HepG2 (cell line): ENCODE results near the gene RPA1. TPM values are rescaled to one million over a fixed set of nuclear protein-coding genes. Genes with fewer than 3 reads are reported as not detected.

Experiments used
- DDIT3 ChIP-seq: sonication (generic); formaldehyde crosslinking; IDR thresholded peaks from 2 replicates; pipeline ENCODE4 v1.4.0; 2020; ENCODE audit warnings: mild to moderate bottlenecking, missing genetic modification reagents
- ERF ChIP-seq: IDR thresholded peaks from 2 replicates; pipeline ENCODE4 v1.6.1; 2018; ENCODE audit warnings: missing biosample characterization, missing genetic modification reagents
- GABPB1 ChIP-seq: IDR thresholded peaks from 2 replicates; pipeline ENCODE4 v1.6.1; 2016; ENCODE audit warnings: mild to moderate bottlenecking, missing genetic modification reagents, moderate library complexity, missing compliant biosample characterization
- IKZF5 ChIP-seq: IDR thresholded peaks from 2 replicates; pipeline ENCODE4 v1.6.1; 2018; ENCODE audit warnings: missing genetic modification reagents, mild to moderate bottlenecking, missing compliant biosample characterization
- MEF2D ChIP-seq: sonication (generic); formaldehyde crosslinking; IDR thresholded peaks from 2 replicates; pipeline ENCODE4 v1.5.1; 2020; ENCODE audit warnings: mild to moderate bottlenecking, missing genetic modification reagents
- SOX6 ChIP-seq, 2 experiments: fragments of 450-650 bp in 1 of 2; sonication (generic) in 1 of 2; formaldehyde crosslinking in 1 of 2; IDR thresholded peaks; 2 replicates each; pipeline versions ENCODE4 v1.4.0 to v1.6.1; 2017 to 2020; ENCODE audit warnings: antibody characterized with exemption in 1 of 2, mild to moderate bottlenecking in 1 of 2, missing genetic modification reagents in 1 of 2
- ZBTB14 ChIP-seq: sonication (generic); formaldehyde crosslinking; IDR thresholded peaks from 2 replicates; pipeline ENCODE4 v1.4.0; 2020; ENCODE audit warnings: missing genetic modification reagents
- ZBTB49 ChIP-seq: sonication (generic); formaldehyde crosslinking; IDR thresholded peaks from 2 replicates; pipeline ENCODE4 v1.4.0; 2020; ENCODE audit warnings: missing genetic modification reagents, borderline replicate concordance
- ZFX ChIP-seq: sonication (generic); formaldehyde crosslinking; IDR thresholded peaks from 2 replicates; pipeline ENCODE4 v1.4.0; 2020; ENCODE audit warnings: mild to moderate bottlenecking, low read depth, missing genetic modification reagents, moderate library complexity
- ZNF142 ChIP-seq: sonication (generic); formaldehyde crosslinking; IDR thresholded peaks from 2 replicates; pipeline ENCODE4 v1.4.0; 2020; ENCODE audit warnings: missing genetic modification reagents
- ZNF383 ChIP-seq: sonication (generic); formaldehyde crosslinking; IDR thresholded peaks from 2 replicates; pipeline ENCODE4 v1.4.0; 2020; ENCODE audit warnings: missing genetic modification reagents, mild to moderate bottlenecking, borderline replicate concordance
- ZNF468 ChIP-seq: sonication (generic); formaldehyde crosslinking; IDR thresholded peaks from 2 replicates; pipeline ENCODE4 v1.8.0; 2022; ENCODE audit warnings: mild to moderate bottlenecking, moderate library complexity, missing genetic modification reagents
- ZNF567 ChIP-seq: sonication (generic); formaldehyde crosslinking; IDR thresholded peaks from 2 replicates; pipeline ENCODE4 v1.8.1; 2023; ENCODE audit warnings: mild to moderate bottlenecking, missing genetic modification reagents, borderline replicate concordance
- ZNF747 ChIP-seq: sonication (generic); formaldehyde crosslinking; IDR thresholded peaks from 2 replicates; pipeline ENCODE4 v1.8.1; 2023; ENCODE audit warnings: missing genetic modification reagents, mild to moderate bottlenecking, borderline replicate concordance
- ZNF768 ChIP-seq: sonication (generic); formaldehyde crosslinking; IDR thresholded peaks from 2 replicates; pipeline ENCODE4 v1.4.0; 2020; ENCODE audit warnings: missing genetic modification reagents
- ZSCAN29 ChIP-seq: sonication (generic); formaldehyde crosslinking; conservative IDR thresholded peaks from 2 replicates; pipeline ENCODE4 v1.4.0; 2020; ENCODE audit warnings: mild to moderate bottlenecking, missing genetic modification reagents
- polyA plus RNA-seq, 8 experiments: library from polyadenylated mRNA; depleted of rRNA in 3 of 8; stranded (reverse) in 7 of 8; unstranded in 1 of 8; fragments of >200 nt; fragmentation: Illumina TruSeq in 4 of 8; extraction: Trizol in 4 of 8; gene quantifications; 2 replicates each; pipeline versions ENCODE4 v1.2.1 to v1.2.3, GENCODE V29; 2011 to 2016; ENCODE audit warnings: low read depth in 4 of 8, missing spikeins in 1 of 8, mixed read lengths in 1 of 8; ENCODE audit not compliant: insufficient read depth in 1 of 8
- total RNA-seq, 5 experiments: library from RNA; depleted of rRNA; stranded (reverse); fragments of >200 nt; fragmentation: Illumina TruSeq; extraction: Trizol; gene quantifications; 2 replicates each; pipeline ENCODE4 v1.2.3, GENCODE V29; 2016; ENCODE audit warnings: low read depth in 1 of 5

Gene RPA1
- total and polyA plus RNA-seq, 2 of the 13 experiments (the other 11 are each of a cell fraction or from before 2014, with no cell fraction given): 13.9 to 37.6 TPM

GRCh38 chr17:1829592-1830257, at the start of gene RPA1, which contains the start of gene SMYD4 (continued):
- no peak for TF ChIP-seq ZBTB49
- no peak for TF ChIP-seq ZSCAN29 (CRISPR knock-in tag)
- TF ChIP-seq ZNF567 (CRISPR knock-in tag): no peak
- TF ChIP-seq ZNF768: peak; percentile 54; the same call in 1 of the 2 replicates
- no peak for TF ChIP-seq ZNF383 (CRISPR knock-in tag)
- peak; percentile 49; the same call in 1 of the 2 replicates for TF ChIP-seq ZNF142
- peak; percentile 32; the same call in 1 of the 2 replicates for TF ChIP-seq ERF (CRISPR knock-in tag)
- TF ChIP-seq MEF2D (CRISPR knock-in tag): 0 out of 2 replicates have a peak, but pooled peaks have one; percentile 14
- peak; percentile 53; the same call in 1 of the 2 replicates for TF ChIP-seq GABPB1 (CRISPR knock-in tag)
- TF ChIP-seq ZNF468 (CRISPR knock-in tag): no peak
- no peak; the same call in 1 of the 2 replicates for TF ChIP-seq IKZF5
- peak; percentile 76; the same call in 1 of the 2 replicates for TF ChIP-seq ZFX
- TF ChIP-seq ZNF747 (CRISPR knock-in tag): no peak
- TF ChIP-seq ZBTB14: peak; percentile 86
- TF ChIP-seq SOX6 (IDR thresholded peaks at IDR 0.05): no peak
- peak; percentile 28; the same call in 1 of the 2 replicates for TF ChIP-seq SOX6 (CRISPR knock-in tag; IDR thresholded peaks at IDR 0.05)
- TF ChIP-seq DDIT3 (CRISPR knock-in tag): no peak
